HG02642 (cell line): ENCODE measurements around the gene BCAN.

Experiments
- ATAC-seq: cut with Tn5 transposase; IDR thresholded peaks from one replicate; pipeline ENCODE4 v1.9.1; 2021; ENCODE audit warnings: mild to moderate bottlenecking; ENCODE audit not compliant: unreplicated experiment, poor library complexity

Gene BCAN

GRCh38 chr1:156692925-156693847, 51.3 kb downstream of the BCAN start:
- no peak for ATAC-seq

GRCh38 chr1:156693848-156694689, 52.2 kb downstream of the BCAN start:
- no peak for ATAC-seq

GRCh38 chr1:156694690-156694962, 52.7 kb downstream of the BCAN start:
- ATAC-seq: no peak

GRCh38 chr1:156696755-156697154, 54.8 kb downstream of the BCAN start:
- ATAC-seq: no peak

GRCh38 chr1:156697481-156697880, 55.6 kb downstream of the BCAN start:
- no peak for ATAC-seq

GRCh38 chr1:156698995-156699394, 57.1 kb downstream of the BCAN start:
- no peak for ATAC-seq

- ATAC-seq: no peak
Observed at GRCh38 chr1:156700736-156701531, 59.0 kb downstream of the BCAN start.

- ATAC-seq: no peak
Observed at GRCh38 chr1:156703336-156703735, 61.4 kb downstream of the BCAN start.

GRCh38 chr1:156703741-156704140, 61.8 kb downstream of the BCAN start:
- ATAC-seq: no peak

- ATAC-seq: no peak
Observed at GRCh38 chr1:156704166-156704711, 62.3 kb downstream of the BCAN start.

- no peak for ATAC-seq
Observed at GRCh38 chr1:156704930-156705320, 63.0 kb downstream of the BCAN start.

GRCh38 chr1:156705321-156705917, 63.5 kb downstream of the BCAN start, which contains the start of gene CRABP2:
CRABP2 (minus strand) TSS chr1:156705583; CDS start chr1:156705446, 137 bp downstream.
- no peak for ATAC-seq

- no peak for ATAC-seq
Observed at GRCh38 chr1:156705918-156706656, 64.2 kb downstream of the BCAN start.

GRCh38 chr1:156706657-156707416, 64.9 kb downstream of the BCAN start:
- ATAC-seq: no peak

GRCh38 chr1:156707417-156708217, 65.7 kb downstream of the BCAN start:
- no peak for ATAC-seq

- no peak for ATAC-seq
Observed at GRCh38 chr1:156708218-156708661, 66.3 kb downstream of the BCAN start.

- ATAC-seq: no peak
Observed at GRCh38 chr1:156709031-156709430, 67.1 kb downstream of the BCAN start.
